OCI-LY1 (cell line): ENCODE data around the gene NCKIPSD.
"Not testable (repeated sequence)": the region's sequence is repeated elsewhere in the genome, so short reads cannot be mapped to it uniquely, and the experiment has no call there.

Source experiments
- CTCF ChIP-seq: fragments of 200-600 bp; sonication (generic), shearing (Covaris generic); IDR thresholded peaks from 2 replicates; pipeline ENCODE4 v1.5.1; 2017; ENCODE audit warnings: mild to moderate bottlenecking, antibody characterized with exemption, low read length, moderate library complexity, mixed read lengths
- EZH2 ChIP-seq: fragments of 200-600 bp; sonication (generic), shearing (Covaris generic); IDR thresholded peaks from 2 replicates; pipeline ENCODE4 v1.8.0; 2017; ENCODE audit warnings: borderline replicate concordance, mixed run types, mild to moderate bottlenecking, antibody characterized with exemption, low read length, moderate library complexity, mixed read lengths

GRCh38 chr3:48725185-48725855 lies 39.6 kb upstream of the NCKIPSD start:
- not testable (repeated sequence) for TF ChIP-seq CTCF, EZH2
